LNCaP clone FGC (cell line): ENCODE measurements around the gene DDRGK1.

Source experiments
- DNase-seq: peaks from one replicate; pipeline ENCODE4 v3.0.0-alpha.2; 2011; ENCODE audit warnings: low read depth
- H3K4me3 ChIP-seq: 2 replicates; pipeline ENCODE4 v1.5.1; 2011; ENCODE audit warnings: mild to moderate bottlenecking, low read depth, low read length, control low read depth
- TF ChIP-seq, protein P1 (sequence below): IDR thresholded peaks from 2 replicates; pipeline ENCODE4 v1.5.1; 2012; ENCODE audit warnings: mild to moderate bottlenecking; ENCODE audit not compliant: control insufficient read depth, insufficient read depth; ENCODE audit errors: extremely low read depth

DDRGK1 gene

DNA sequence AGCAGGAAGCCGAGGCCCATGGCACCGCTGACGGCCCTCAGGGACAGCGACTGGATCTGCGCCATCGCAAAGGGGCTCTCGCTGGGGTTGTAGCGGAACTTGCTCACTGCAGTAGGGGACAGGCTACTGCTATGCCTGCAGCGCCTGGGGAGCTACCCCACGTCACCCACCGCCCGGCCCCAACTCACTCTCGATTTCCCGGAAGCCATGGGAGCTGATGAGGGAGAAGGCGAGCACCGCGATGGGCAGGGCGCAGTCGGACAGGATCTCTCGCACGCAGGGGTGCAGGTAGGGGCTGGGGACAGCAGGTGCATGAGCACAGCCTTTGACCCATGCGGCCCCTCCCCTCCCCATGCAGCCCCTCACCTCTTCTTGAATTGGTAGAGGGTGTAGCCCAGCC is 24.7 kb upstream of the DDRGK1 start:
- DNase-seq, result no peak
- TF ChIP-seq, protein P1, sequence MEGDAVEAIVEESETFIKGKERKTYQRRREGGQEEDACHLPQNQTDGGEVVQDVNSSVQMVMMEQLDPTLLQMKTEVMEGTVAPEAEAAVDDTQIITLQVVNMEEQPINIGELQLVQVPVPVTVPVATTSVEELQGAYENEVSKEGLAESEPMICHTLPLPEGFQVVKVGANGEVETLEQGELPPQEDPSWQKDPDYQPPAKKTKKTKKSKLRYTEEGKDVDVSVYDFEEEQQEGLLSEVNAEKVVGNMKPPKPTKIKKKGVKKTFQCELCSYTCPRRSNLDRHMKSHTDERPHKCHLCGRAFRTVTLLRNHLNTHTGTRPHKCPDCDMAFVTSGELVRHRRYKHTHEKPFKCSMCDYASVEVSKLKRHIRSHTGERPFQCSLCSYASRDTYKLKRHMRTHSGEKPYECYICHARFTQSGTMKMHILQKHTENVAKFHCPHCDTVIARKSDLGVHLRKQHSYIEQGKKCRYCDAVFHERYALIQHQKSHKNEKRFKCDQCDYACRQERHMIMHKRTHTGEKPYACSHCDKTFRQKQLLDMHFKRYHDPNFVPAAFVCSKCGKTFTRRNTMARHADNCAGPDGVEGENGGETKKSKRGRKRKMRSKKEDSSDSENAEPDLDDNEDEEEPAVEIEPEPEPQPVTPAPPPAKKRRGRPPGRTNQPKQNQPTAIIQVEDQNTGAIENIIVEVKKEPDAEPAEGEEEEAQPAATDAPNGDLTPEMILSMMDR, result no peak
- no peak overlapping the region for H3K4me3 ChIP-seq

DNA sequence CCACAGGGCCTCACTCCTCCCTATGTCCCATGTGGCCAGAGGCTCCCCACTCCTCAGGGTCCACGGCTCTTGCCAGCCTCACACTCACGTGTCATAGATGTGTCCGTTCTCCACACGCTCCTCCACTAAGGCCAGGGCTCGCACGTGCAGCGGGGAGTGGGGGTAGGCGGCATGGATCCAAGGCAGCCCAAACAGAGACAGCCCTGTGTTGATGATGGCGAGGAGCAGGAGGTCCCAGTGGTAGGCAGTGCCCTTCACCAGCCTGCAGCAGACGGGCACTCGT is 24.2 kb upstream of the DDRGK1 start:
- no peak for DNase-seq
- TF ChIP-seq, protein P1, result no peak
- H3K4me3 ChIP-seq, result no peak overlapping the region

DNA sequence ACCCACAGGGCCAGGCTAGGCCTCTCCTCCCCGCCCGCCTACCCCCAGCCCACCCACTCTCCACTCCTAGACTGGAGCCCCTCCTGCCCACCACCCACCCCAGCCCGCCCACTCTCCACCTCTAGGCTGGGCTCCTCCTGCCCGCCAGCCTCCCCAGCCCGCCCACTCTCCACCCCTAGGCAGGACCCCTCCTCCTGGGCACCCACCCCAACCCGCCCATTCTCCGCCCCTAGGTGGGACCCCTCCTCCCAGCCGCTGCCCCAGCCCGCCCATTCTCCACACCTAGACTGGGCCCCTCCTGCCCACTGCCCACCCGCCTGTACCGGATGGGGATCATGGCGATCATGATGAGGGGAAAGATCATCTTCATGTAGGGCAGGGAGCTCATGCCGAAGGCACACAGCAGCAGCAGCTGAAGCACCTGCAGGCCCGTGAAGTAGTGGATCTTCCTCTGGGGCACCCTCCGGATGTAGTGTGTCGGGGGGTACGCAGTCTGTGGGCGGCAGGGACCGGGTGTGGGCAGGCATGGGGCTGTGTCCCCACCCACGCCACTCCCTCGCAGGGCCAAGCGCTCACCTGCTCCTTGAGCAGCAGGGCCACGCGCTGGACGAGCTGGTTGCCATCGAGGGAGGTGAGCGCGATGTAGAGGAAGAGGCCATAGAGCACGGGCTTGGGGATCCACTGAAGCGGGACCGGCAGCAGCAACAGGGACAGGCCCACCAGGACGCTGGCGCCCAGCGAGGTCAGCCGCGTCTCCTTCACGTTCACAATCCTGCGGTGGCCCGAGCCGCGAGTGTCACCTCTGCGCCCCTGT is 23.7 kb upstream of the DDRGK1 start:
- DNase-seq, result no peak
- TF ChIP-seq, protein P1, result no peak
- H3K4me3 ChIP-seq, result no peak overlapping the region

DNA sequence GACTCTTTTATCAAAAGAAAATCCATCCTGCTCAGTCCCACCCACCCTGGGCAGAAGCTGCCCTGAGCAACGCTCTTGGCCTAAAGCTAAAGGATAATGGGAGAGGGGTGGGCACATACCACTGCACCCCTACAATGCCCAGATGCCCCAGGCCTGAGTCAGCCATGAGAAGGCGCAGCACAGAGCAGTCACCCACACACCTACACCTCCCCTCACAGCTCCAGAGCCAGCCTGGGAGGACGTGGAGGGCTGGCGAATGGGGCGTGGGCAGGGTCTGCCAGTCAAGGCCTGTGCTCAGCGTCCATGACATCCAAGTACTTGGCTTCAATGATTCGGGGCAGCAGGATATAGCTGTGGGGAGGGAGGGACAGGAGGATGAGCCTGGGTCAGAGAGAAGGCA is 23.0 kb upstream of the DDRGK1 start:
- no peak overlapping the region for H3K4me3 ChIP-seq
- DNase-seq, result no peak
- TF ChIP-seq, protein P1, result no peak

DNA sequence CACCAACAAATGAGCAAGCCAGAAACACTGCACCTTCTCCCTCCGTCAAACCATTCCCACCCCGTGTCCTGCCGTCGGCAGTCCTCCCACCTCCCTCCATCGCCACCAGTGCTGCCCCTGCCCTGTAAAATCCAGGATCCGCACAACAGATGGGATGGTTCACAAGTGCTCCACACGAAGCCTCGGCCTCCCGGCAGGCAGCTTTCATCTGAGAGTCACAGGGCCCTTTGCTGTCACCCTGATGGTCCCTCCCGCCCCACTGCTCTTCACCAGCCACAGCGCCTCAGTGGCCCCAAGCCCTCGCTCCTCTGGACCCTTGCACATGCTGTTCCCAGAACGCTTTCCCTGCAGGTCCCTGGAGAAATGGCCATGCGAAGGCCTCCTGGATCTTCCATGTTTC is 22.4 kb upstream of the DDRGK1 start:
- DNase-seq, result no peak
- H3K4me3 ChIP-seq, result no peak overlapping the region
- TF ChIP-seq, protein P1, result no peak

DNA sequence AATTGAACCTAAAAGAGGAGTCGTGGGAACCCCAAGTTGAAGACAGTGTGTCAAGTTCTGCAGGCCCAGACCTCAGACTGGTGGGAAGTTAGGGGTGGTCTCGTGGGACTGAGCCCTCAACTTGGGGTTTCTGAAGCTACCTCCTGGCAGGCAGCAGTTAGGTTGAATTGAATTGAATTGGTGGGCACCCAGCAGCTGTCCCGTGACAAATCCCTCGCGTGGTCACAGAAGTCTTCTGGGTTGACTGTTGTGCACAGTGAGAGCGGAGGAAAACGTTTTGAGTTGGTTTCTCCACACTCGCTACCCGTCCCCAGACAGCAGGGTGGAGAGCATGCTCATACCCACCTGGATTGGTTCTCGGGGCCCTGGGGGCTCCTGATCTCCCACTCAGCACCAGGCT is 21.6 kb upstream of the DDRGK1 start:
- DNase-seq, result no peak
- TF ChIP-seq, protein P1, result no peak

More for the DNA sequence above, 21.6 kb upstream of the DDRGK1 start:
- H3K4me3 ChIP-seq, result no peak overlapping the region
